Glutamatergic neuron (in vitro differentiated cells): Measurements from ENCODE around the gene ELMO1. TPM values are rescaled to one million over a fixed set of nuclear protein-coding genes. Genes with fewer than 3 reads are reported as not detected.

Source experiments
- DNase-seq: peaks from one replicate; pipeline ENCODE4 v3.0.0; 2022
- H3K27ac Mint-ChIP-seq: one replicate; pipeline ENCODE4 v1.8.0; 2020; ENCODE audit warnings: mild to moderate bottlenecking, mixed read lengths, inconsistent platforms; ENCODE audit not compliant: unreplicated experiment
- H3K27me3 Mint-ChIP-seq: one replicate; pipeline ENCODE4 v1.8.0; 2020; ENCODE audit warnings: mild to moderate bottlenecking, moderate library complexity, mixed read lengths, inconsistent platforms; ENCODE audit not compliant: unreplicated experiment
- H3K36me3 Mint-ChIP-seq: one replicate; pipeline ENCODE4 v1.8.0; 2020; ENCODE audit warnings: mild to moderate bottlenecking, mixed read lengths, inconsistent platforms; ENCODE audit not compliant: unreplicated experiment
- H3K4me1 Mint-ChIP-seq: one replicate; pipeline ENCODE4 v1.8.0; 2020; ENCODE audit warnings: mild to moderate bottlenecking, low read depth, mixed read lengths, inconsistent platforms; ENCODE audit not compliant: unreplicated experiment
- H3K4me3 Mint-ChIP-seq: one replicate; pipeline ENCODE4 v1.8.0; 2020; ENCODE audit warnings: mild to moderate bottlenecking, mixed read lengths, inconsistent platforms; ENCODE audit not compliant: unreplicated experiment
- H3K9me3 Mint-ChIP-seq: one replicate; pipeline ENCODE4 v1.8.0; 2020; ENCODE audit warnings: mild to moderate bottlenecking, moderate library complexity, mixed read lengths, inconsistent platforms; ENCODE audit not compliant: unreplicated experiment
- total RNA-seq: library from RNA; stranded (reverse); fragmentation: NEBNext Ultra II Directional; extraction: Animal tissue kit (Norgen Biotek cat#: 25700); gene quantifications from one replicate; pipeline ENCODE4 v1.2.1, GENCODE V29; 2021; ENCODE audit not compliant: unreplicated experiment
- TF ChIP-seq, protein P1 (sequence below): fragments of 200-600 bp; sonication (generic); IDR thresholded peaks from one replicate; pipeline ENCODE4 v1.5.0; 2021; ENCODE audit not compliant: partially characterized antibody, unreplicated experiment

Gene ELMO1
- total RNA-seq, 1 donor from 2014 or later: 5.5 TPM

GRCh38 chr7:36894190-36894589, 554.5 kb downstream of the ELMO1 start:
- Mint-ChIP-seq H3K4me1 (no peaks in the 10 kb centered on the region), H3K27me3 (no peaks in the 10 kb centered on the region), H3K36me3 (no peaks in the 10 kb centered on the region), H3K27ac (no peak overlapping the region), H3K9me3 (peaks cover 5% of the 10 kb centered on the region), H3K4me3 (no peak overlapping the region)
- no peak for DNase-seq
- TF ChIP-seq, protein P1, sequence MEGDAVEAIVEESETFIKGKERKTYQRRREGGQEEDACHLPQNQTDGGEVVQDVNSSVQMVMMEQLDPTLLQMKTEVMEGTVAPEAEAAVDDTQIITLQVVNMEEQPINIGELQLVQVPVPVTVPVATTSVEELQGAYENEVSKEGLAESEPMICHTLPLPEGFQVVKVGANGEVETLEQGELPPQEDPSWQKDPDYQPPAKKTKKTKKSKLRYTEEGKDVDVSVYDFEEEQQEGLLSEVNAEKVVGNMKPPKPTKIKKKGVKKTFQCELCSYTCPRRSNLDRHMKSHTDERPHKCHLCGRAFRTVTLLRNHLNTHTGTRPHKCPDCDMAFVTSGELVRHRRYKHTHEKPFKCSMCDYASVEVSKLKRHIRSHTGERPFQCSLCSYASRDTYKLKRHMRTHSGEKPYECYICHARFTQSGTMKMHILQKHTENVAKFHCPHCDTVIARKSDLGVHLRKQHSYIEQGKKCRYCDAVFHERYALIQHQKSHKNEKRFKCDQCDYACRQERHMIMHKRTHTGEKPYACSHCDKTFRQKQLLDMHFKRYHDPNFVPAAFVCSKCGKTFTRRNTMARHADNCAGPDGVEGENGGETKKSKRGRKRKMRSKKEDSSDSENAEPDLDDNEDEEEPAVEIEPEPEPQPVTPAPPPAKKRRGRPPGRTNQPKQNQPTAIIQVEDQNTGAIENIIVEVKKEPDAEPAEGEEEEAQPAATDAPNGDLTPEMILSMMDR: no peak

- H3K36me3 Mint-ChIP-seq: no peaks in the 10 kb centered on the region
- TF ChIP-seq, protein P1: no peak
- H3K9me3 Mint-ChIP-seq: peaks cover 1% of the 10 kb centered on the region
Measured at GRCh38 chr7:36889182-36889581, 559.5 kb downstream of the ELMO1 start.

GRCh38 chr7:36887969-36888368, 560.7 kb downstream of the ELMO1 start:
- no peak overlapping the region for H3K27ac Mint-ChIP-seq
- no peak for DNase-seq
- H3K4me3 Mint-ChIP-seq: no peak overlapping the region
- TF ChIP-seq, protein P1: no peak
- H3K36me3 Mint-ChIP-seq: no peaks in the 10 kb centered on the region
- H3K27me3 Mint-ChIP-seq: peaks cover 2% of the 10 kb centered on the region
- peaks cover 7% of the 10 kb centered on the region for H3K4me1 Mint-ChIP-seq
- peaks cover 1% of the 10 kb centered on the region for H3K9me3 Mint-ChIP-seq

More at GRCh38 chr7:36889182-36889581, 559.5 kb downstream of the ELMO1 start:
- Mint-ChIP-seq H3K4me1 (peaks cover 7% of the 10 kb centered on the region), H3K27me3 (no peaks in the 10 kb centered on the region), H3K4me3 (no peak overlapping the region), H3K27ac (no peak overlapping the region)
- no peak for DNase-seq

DNA sequence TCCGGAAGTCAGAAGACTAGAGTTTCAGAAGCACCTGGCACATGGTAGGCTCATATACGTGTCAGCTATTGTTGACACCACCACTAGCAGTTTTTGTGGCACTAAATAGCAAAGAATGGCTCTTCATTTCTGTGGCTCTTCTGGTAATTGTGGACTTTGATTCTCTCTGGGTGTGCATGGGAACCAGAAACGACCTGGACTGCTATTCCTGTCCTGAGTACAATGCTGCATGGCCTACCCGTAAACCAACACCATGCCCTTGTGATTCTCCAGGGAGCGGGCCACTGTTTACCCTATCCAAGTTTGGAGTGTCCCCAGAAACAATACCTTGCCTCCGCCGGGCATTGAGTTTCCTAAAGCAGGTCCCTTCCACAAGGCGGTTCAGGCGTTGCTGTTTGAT, 561.4 kb downstream of the ELMO1 start:
- peaks cover 1% of the 10 kb centered on the region for H3K9me3 Mint-ChIP-seq

GRCh38 chr7:36884910-36885309, 563.8 kb downstream of the ELMO1 start:
- peak overlapping the region; percentile 64 for H3K27ac Mint-ChIP-seq

More for the DNA sequence above, 561.4 kb downstream of the ELMO1 start:
- TF ChIP-seq, protein P1: no peak
- DNase-seq: no peak
- Mint-ChIP-seq H3K27me3 (peaks cover 2% of the 10 kb centered on the region), H3K27ac (no peak overlapping the region), H3K4me1 (peaks cover 7% of the 10 kb centered on the region), H3K36me3 (no peaks in the 10 kb centered on the region), H3K4me3 (no peak overlapping the region)

More at GRCh38 chr7:36884910-36885309, 563.8 kb downstream of the ELMO1 start:
- Mint-ChIP-seq H3K27me3 (peaks cover 2% of the 10 kb centered on the region), H3K4me3 (no peak overlapping the region), H3K4me1 (peaks cover 15% of the 10 kb centered on the region), H3K9me3 (peaks cover 3% of the 10 kb centered on the region), H3K36me3 (no peaks in the 10 kb centered on the region)
- TF ChIP-seq, protein P1: no peak
- DNase-seq: no peak
